EH (cell line): ENCODE results near the gene PCIF1.
"Not testable (repeated sequence)": the region's sequence is repeated elsewhere in the genome, so short reads cannot be mapped to it uniquely, and the experiment has no call there.

ENCODE experiments used
- DNase-seq: peaks from one replicate; pipeline ENCODE4 v3.0.0-alpha.2; 2015; ENCODE audit warnings: low read depth

Gene PCIF1

DNA sequence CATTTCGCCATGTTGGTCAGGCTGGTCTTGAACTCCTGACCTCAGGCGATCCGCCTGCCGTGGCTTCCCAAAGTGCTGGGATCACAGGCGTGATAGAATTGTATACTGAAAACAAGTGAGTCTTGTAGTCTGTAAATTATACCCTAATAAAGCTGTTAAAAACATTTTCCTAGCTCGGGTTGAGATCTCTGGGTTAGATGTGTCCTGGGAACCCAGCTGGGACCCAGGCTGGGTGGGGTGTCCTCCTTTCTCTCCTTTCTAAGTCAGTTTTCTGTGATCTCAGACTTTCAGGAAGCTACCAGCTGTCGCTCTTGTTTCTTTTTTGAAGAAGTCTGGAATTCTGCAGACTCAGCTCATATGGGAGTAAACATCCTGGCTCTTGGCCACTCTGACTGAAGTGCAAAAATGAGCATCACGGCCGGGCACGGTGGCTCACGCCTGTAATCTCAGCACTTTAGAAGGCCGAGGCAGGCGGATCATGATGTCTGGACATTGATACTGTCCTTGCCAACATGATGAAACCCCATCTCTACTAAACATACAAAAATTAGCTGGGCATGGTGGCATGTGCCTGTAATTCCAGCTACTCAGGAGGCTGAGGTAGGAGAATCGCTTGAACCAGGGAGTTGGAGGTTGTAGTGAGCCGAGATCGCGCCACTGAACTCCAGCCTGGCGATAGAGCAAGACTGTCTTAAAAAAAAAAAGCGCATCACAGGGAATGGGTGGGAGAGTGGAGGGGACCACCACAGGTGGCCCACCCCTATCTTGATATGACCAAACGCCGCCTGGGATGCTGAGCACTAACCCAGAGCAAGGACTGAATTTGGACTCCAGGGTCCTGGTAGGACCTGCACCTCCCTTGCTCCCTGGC, 9.9 kb upstream of the PCIF1 start:
- peak; percentile 60 for DNase-seq

DNA sequence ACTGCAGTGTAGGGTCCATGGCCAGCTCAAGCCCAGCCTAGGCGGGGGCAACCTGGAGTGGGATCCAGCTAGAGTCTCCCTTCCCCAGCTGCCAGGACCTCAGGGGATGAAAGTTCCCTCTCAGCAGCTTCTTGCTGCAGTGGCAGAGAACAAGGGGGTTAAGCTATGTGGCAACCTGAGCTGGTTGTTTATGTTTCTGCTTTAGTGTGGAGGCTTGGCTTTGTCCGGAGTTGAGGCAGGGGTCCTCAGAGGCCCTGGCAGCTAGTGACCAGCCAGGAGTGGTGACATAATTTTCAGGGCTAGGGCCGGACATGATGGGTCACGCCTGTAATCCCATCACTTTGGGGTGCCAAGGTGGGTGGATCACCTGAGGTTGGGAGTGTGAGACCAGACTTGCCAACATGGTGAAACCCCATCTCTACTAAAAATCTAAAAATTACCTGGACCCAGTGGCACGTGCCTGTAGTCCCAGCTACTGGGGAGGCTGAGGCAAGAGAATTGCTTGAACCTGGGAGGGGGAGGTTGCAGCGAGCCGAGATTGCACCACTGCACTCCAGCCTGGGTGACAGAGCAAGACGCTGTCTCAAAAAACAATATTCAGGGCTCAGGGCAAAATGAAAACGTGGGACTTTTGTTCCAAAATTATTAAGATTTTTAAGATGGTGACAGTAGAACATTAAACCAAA, 8.5 kb upstream of the PCIF1 start:
- DNase-seq, result no peak

DNA sequence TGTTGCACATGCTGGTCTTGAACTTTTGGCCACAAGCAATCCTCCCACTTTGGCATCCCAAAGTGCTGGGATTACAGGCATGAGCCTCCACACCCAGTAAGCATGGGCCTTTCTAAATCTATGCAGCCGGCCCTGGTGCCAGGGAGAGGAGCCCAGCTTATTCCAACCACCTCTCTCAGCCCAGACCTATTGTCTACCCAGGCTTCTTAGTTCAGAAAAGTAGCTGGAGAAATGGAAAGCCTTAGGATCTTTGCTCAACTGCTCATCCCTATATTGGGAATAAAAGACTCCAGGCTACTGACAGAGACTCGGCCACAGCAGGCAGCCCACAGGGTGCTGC, 7.8 kb upstream of the PCIF1 start:
- no peak for DNase-seq

DNA sequence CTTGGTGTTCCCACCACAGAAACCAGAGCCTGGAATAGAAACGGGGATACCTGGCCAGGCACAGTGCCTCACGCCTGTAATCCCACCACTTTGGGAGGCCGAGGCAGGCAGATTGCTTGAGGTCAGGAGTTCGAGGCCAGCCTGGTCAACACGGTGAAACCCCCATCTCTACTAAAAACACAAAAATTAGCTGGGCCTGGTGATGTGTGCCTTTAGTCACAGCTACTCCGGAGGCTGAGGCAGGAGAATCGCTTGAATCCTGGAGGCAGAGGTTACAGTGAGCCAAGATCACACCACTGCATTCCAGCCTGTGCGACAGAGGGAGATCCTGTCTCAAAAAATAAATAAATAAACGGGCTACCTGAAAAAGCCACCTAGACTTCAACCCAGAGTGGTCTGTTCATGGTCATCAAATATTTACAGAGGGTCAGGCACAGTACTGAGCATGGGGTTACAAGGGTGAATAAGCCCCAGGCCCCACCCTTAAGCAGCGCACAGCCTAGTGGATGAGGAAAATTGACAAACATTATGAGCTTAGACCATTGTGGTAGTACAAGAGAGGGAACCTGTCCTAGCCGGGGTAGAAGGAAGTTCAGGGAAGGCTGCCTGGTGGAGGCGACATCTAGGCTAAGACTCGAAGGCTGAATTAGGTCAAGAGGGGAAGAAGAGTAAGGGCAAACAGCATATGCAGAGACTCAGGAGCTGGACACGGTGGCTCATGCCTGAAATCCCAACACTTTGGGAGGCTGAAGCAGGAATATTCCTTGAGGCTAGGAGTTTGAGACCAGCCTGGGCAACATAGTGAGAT, 7.2 kb upstream of the PCIF1 start:
- no peak for DNase-seq

DNA sequence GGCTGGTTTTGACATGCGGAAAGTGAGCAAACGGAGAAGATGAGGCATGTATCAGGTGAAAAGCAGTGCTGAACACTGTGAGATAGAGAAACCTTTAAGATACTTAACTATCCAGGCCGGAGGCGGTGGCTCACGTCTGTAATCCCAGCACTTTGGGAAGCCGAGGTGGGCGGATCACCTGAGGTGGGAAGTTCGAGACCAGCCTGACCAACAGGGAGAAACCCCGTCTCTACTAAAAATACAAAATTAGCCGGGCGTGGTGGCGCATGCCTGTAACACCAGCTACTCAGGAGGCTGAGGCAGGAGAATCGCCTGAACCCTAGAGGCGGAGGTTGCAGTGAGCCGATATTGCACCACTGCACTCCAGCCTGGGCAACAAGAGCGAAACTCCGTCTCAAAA, 2.8 kb upstream of the PCIF1 start:
- DNase-seq, result not testable (repeated sequence)

DNA sequence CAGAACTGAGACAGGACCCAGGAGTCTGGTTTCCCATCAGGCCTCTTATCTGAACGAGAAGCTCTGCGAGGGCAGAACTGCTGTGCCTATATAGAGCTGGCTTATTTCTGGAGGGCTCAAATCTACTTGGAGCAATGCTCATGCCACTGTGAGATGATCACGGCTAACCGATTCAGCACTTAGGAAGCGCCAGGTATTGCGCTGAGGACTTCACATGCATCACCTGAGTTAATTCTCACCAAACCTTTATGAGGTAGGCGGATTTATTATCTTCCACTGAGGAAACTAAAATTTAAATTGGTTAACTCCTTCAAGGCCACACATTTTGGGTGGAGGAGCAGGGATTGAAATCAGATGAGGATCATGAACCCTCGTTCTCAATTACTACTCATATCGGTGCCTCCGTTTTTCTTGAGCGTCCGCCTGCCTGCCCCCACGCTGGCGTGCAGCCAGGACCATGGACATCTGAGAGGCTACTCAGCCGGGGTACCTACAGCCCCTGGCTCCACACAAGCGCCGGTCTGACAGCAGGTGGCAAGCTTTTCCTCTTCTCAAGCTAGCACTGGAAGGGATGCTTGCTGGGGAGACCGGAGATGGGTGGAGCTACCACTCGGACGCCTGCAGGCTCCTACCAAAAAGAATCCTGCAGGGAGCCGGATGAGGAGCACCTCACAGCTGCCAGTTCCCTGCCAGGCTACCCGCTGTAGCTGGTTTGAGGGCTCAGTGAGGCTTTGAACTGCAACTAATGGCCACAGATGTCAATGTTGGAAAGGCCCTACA, 1.0 kb upstream of the PCIF1 start:
- DNase-seq, result peak; percentile 83

DNA sequence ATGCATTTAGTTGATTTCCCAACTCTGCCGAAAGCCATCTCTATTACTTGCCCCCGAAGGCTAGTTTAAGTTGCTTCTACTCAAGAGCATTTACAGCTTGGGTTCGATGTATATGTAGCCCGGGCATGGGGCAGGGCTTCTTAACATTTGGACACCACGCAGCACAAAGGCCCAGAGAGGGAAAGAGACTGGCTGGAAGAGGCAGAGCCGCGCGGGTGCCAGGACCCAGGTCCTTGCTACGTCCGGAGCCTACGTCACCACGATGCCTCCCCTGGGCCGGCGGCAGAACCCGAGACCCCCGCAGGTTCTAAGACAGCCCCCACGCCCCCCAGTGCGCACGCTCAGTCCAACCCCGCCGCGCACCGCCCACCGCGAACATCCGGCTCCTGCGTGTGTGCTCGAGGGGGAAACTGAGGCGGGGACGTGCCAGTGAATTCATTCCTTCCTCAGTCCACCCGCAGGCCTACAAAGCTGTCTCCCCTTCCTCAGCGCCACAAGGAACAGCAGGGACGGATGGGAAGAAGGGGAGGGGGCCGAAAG, 367 bp upstream of the PCIF1 start:
- peak; percentile 47 for DNase-seq

DNA sequence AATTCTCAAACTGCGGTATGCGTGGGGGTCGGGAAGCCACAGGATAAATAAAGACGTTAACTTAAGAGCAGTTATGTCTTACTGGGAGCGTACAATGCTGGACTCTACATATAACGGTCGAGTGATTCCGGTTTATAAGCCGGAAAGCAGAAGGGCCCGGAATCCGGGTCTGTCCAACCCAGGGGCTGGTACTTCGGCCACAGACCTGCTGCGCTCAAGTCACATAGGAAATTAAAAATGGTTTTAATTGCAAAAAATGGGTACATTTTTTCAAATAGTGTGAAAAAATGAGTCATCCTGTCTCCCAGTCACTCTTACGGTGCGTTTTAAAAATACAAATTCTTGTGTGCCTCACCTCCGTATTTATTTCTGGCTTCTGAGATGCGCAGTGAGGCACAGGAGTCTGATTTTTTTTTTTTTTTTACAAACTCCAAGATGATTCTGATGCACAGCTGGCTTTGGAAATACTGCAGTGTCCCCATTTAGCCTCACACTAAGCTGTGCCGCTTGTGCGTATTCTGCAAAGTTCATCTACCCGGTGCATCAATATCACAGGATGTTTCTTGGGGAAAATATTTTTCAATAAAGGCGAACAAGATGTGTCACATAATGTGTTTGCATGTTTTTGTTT, 1.0 kb downstream of the PCIF1 start:
- no peak for DNase-seq

DNA sequence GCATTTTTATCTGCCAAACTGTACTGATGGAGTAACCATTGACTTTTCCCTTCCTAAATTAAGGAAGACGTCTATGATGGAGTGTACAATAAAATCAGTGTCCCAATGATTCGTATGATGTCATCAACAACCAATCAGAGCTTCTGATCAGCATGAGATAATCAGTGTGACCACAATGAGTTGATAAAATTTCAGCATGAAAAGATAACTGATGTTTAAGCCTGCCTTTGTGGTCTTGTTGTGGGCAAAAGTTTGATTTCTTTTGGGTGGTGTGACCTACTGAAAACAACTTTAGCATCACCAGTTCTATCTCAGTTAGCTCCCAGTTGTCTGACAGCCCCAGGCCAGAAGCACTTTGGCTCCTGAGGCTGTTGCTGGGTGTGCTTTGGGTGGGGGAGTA, 3.3 kb downstream of the PCIF1 start:
- no peak for DNase-seq

DNA sequence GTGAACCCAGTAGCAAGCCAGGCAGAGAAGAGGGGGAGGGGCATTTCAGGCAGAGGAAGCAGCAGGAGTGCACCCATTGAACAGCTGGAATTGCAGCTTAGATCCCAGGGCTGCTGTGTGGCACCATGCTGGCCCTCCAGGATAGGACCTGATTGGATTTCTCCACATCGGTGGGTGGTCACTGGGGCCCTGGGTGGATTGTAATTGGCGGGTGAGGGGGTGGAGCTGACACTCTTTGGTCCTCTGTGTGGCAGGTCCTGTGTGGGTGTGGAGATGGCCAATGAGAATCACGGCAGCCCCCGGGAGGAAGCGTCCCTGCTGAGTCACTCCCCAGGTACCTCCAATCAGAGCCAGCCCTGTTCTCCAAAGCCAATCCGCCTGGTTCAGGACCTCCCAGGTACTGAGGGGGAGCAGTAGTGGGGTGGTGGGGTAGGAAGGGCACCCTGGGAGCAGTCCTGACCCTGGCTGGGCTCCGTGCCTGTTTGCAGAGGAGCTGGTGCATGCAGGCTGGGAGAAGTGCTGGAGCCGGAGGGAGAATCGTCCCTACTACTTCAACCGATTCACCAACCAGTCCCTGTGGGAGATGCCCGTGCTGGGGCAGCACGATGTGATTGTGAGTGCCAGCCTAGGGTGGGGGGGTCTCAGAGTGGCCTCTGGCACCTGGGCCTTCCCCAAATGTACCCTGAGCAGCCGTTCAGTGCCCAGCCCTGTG, 4.4 kb downstream of the PCIF1 start:
- no peak for DNase-seq

DNA sequence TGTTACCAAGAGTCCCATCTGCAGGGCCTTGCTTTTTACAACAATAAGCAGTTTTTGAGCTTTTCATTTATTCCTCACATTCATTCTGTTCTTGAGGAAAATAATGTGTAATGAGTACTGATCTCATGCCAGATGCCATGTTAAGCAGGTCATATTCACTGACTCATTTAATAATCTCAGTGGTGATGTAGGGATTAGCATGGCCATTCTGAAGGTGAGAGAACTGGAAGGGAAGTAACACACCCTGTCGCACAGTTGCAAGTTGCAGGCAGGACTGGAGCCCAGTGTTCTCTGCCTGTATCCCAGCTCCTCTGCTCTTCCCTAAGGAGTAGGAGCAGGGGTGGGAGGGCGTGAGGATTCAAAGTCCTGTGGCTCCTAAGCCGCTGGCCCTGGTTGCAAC, 5.6 kb downstream of the PCIF1 start:
- DNase-seq, result no peak

DNA sequence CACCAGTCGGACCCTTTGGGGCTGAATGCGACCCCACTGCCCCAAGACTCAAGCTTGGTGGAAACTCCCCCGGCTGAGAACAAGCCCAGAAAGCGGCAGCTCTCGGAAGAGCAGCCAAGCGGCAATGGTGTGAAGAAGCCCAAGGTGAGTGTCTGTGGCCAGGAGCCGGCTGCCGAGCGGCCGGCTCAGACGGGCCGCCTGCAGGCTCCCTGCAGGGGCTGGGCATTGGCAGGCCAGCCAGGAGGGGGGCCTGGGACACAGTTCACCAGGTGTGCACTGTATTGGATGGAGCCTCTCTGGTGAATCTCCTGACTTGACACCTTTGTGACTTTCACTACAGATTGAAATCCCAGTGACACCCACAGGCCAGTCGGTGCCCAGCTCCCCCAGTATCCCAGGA, 6.0 kb downstream of the PCIF1 start:
- DNase-seq, result no peak

DNA sequence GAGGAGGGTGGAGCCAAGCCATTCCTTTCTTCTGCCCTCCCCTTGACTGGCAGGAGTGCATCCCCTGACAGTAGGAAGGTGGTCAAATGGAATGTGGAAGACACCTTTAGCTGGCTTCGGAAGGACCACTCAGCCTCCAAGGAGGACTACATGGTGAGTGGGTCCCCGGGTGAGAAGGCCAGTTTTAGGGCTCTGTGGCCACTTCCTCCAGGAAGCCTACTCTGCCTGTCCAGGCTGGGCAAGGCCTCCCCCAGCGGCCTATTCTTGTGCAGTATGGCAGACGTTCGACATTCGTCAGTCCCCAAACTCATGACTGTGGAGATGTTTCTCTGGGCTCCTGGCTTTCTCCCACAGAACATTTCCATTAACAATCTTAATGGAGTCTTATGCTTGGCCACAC, 9.1 kb downstream of the PCIF1 start:
- DNase-seq, result no peak

DNA sequence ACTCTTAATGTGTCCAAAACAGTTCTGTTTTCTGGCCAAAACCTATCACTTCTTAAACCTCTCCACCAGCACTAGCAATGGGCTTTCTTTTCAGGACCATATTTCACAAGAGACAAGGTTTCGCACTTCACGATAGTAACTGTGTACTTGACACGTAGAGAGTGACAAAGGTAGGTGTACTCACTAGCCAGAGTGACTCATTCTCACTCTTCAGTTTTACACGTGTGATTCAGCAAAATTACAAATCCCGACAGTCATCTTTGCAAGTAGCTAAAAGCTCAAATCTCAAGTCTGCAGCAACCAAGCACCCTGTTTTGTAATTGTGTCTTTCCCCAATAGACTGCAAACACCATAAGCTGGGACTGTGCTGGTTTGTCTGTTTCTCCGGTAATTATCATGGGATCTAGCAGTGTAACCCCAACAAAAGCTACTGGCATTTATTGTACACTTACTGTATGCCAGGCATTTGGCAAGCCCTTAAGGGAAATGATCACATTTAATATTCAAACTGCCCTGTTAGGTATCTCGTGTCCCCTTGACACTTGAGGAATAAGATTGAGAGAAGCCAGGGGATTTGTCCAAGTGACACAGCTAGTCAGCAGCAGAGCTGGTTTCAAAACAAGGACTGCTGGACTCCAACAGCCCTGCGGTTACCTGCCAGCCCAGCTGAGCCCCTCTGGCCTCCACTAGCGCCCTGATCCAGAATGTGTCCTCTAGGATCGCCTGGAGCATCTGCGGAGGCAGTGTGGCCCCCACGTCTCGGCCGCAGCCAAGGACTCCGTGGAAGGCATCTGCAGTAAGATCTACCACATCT, 9.9 kb downstream of the PCIF1 start:
- DNase-seq, result no peak

DNA sequence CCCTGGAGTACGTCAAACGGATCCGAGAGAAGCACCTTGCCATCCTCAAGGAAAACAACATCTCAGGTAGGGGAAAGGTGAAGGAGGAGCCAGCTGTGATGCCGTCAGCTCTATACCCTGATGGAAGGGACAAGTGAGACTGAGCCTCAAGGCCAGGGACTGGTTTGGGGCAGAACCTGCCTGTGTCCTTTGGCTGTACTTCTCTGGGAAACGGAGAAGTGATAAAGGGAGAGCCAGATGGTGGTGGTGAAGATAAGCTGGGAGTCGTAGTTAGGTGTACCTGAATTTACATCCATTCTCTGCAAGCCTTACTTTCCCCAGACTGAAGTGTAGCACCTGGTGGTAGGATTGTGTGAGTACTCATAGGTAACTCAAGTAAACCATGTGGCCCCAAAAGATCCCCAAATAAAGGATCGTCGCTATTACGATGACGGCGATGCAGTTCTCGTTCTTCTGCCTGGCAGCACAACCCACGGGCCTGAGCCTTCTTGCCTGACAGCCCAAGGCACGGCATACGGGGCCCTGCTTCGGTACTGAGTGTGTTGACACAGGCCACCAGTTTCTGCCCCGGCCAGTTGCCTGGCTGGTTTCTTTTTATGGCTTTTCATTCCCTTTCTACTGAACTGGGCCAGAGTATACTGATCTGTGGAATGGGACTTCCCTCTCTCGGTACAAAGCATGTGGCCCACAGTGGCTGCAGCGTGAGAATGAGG, 10.6 kb downstream of the PCIF1 start:
- DNase-seq, result no peak

DNA sequence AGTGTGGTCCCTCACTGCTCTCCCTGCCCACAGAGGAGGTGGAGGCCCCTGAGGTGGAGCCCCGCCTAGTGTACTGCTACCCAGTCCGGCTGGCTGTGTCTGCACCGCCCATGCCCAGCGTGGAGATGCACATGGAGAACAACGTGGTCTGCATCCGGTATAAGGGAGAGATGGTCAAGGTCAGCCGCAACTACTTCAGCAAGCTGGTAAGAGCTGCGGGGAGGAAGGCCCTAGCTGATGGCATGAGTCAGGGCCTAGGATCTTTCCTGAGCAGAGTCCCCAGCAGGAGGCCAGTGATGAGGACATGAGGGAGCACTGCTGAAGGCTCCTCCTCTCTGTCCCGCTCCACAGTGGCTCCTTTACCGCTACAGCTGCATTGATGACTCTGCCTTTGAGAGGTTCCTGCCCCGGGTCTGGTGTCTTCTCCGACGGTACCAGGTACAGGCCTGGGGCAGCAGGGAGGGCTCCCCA, 11.2 kb downstream of the PCIF1 start:
- peak; percentile 79 for DNase-seq

DNA sequence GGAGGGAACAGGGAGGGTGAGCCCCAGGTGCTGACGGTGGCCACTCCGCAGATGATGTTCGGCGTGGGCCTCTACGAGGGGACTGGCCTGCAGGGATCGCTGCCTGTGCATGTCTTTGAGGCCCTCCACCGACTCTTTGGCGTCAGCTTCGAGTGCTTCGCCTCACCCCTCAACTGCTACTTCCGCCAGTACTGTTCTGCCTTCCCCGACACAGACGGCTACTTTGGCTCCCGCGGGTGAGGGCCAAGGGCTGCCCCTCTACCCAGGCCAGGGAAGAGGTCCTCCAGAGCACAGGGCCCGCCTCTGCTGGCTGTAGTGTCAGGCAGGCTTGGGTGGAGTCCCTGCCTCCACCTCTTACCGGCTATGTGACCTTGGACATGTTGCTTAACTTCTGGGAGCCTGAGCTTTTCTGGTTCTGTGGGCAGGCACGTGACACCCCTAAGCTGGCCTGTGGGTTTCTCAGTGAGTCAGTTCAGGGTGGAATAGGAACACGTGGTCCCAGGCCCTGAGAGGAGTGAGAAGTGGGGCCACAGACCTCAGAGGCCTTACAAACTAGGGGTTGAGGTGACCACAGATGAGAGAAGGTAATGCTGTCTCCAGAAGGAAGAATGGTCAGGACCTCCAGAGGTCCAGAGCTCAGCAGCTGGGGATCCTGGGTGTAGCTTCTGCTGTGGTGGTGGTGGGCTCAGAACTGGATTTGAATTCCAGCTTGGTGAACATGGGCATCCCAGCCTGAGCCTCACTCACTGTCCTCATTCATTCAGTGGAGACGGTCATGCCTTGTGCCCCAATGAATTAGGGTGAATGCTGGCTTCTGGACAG, 11.9 kb downstream of the PCIF1 start:
- DNase-seq, result peak; percentile 71
